WTC11 (cell line): ENCODE measurements around the gene ALDH5A1. TPM values are rescaled to one million over a fixed set of nuclear protein-coding genes. Genes with fewer than 3 reads are reported as not detected.

Experiments used
- ATAC-seq: fragments of 200-7000 bp; cut with Tn5 transposase; 2 replicates; pipeline ENCODE4 v1.10.0; 2021; ENCODE audit warnings: mild to moderate bottlenecking, moderate library complexity
- CTCF ChIA-PET: fragments of 300-600 bp; sonication (Branson Sonifier 250); formaldehyde crosslinking; loops from one replicate; lab custom pipeline; 2021; ENCODE audit warnings: antibody characterized with exemption; lab: Charles Lee
- POLR2A ChIA-PET: fragments of 350-600 bp; sonication (Branson Sonifier 250); formaldehyde crosslinking; loops from one replicate; lab custom pipeline; 2021; ENCODE audit warnings: antibody characterized with exemption; lab: Charles Lee
- DNase-seq: peaks from one replicate; pipeline ENCODE4 v3.0.0; 2021; ENCODE audit warnings: low spot score
- H3K27ac Mint-ChIP-seq: 2 replicates; pipeline ENCODE4 v1.8.0; 2021; ENCODE audit warnings: mixed read lengths
- H3K27me3 Mint-ChIP-seq: 2 replicates; pipeline ENCODE4 v1.8.0; 2021; ENCODE audit warnings: low read depth, mild to moderate bottlenecking, moderate library complexity, mixed read lengths
- H3K36me3 Mint-ChIP-seq: 2 replicates; pipeline ENCODE4 v1.8.0; 2021; ENCODE audit warnings: mixed read lengths
- H3K4me1 Mint-ChIP-seq: 2 replicates; pipeline ENCODE4 v1.8.0; 2022; ENCODE audit warnings: mixed read lengths
- H3K4me3 Mint-ChIP-seq: 2 replicates; pipeline ENCODE4 v1.8.0; 2021; ENCODE audit warnings: mild to moderate bottlenecking, moderate library complexity, mixed read lengths
- H3K9me3 Mint-ChIP-seq: 2 replicates; pipeline ENCODE4 v1.8.0; 2021; ENCODE audit warnings: mixed read lengths
- ATF1 ChIP-seq: sonication (generic); formaldehyde crosslinking; IDR thresholded peaks from 2 replicates; pipeline ENCODE4 v1.8.1; 2023; ENCODE audit warnings: mild to moderate bottlenecking, moderate library complexity, missing genetic modification reagents
- CBFB ChIP-seq: sonication (generic); formaldehyde crosslinking; IDR thresholded peaks from 2 replicates; pipeline ENCODE4 v1.8.1; 2022; ENCODE audit warnings: mild to moderate bottlenecking, low read depth, missing genetic modification reagents
- ETV6 ChIP-seq: sonication (generic); formaldehyde crosslinking; IDR thresholded peaks from 2 replicates; pipeline ENCODE4 v1.8.1; 2022; ENCODE audit warnings: mild to moderate bottlenecking, missing genetic modification reagents
- PRDM15 ChIP-seq: sonication (generic); formaldehyde crosslinking; IDR thresholded peaks from 2 replicates; pipeline ENCODE4 v1.8.0; 2022; ENCODE audit warnings: missing genetic modification reagents
- PREB ChIP-seq: sonication (generic); formaldehyde crosslinking; IDR thresholded peaks from 2 replicates; pipeline ENCODE4 v1.8.1; 2022; ENCODE audit warnings: mild to moderate bottlenecking, missing genetic modification reagents, moderate library complexity, borderline replicate concordance
- SOX15 ChIP-seq: fragments of 250-450 bp; sonication (Bioruptor Pico); IDR thresholded peaks from 2 replicates; pipeline ENCODE4 v1.9.0; 2021; ENCODE audit warnings: mild to moderate bottlenecking
- TEAD4 ChIP-seq: sonication (generic); formaldehyde crosslinking; IDR thresholded peaks from 2 replicates; pipeline ENCODE4 v1.8.0; 2022; ENCODE audit warnings: mild to moderate bottlenecking, missing genetic modification reagents
- ZNF232 ChIP-seq: sonication (generic); formaldehyde crosslinking; IDR thresholded peaks from 2 replicates; pipeline ENCODE4 v1.8.0; 2022; ENCODE audit warnings: mild to moderate bottlenecking, missing genetic modification reagents
- ZNF416 ChIP-seq: fragments of 250-450 bp; sonication (Bioruptor Pico); IDR thresholded peaks from 2 replicates; pipeline ENCODE4 v1.9.0; 2021; ENCODE audit warnings: mild to moderate bottlenecking, inconsistent platforms
- total RNA-seq: library from RNA; stranded (reverse); gene quantifications from 3 replicates; pipeline ENCODE4 v1.2.3, GENCODE V29; 2021
- TF ChIP-seq, protein P1 (sequence below): sonication (generic); formaldehyde crosslinking; IDR thresholded peaks from 2 replicates; pipeline ENCODE4 v1.8.1; 2023; ENCODE audit warnings: mild to moderate bottlenecking, missing genetic modification reagents
- TF ChIP-seq, protein P2 (sequence below): sonication (generic); formaldehyde crosslinking; IDR thresholded peaks from 2 replicates; pipeline ENCODE4 v1.8.0; 2022; ENCODE audit warnings: mild to moderate bottlenecking, missing genetic modification reagents
- TF ChIP-seq, protein P3 (sequence below): sonication (generic); formaldehyde crosslinking; IDR thresholded peaks from 2 replicates; pipeline ENCODE4 v1.8.0; 2023; ENCODE audit warnings: missing genetic modification reagents, mild to moderate bottlenecking, borderline replicate concordance
- TF ChIP-seq, protein P4 (sequence below): sonication (generic); formaldehyde crosslinking; IDR thresholded peaks from 2 replicates; pipeline ENCODE4 v1.8.1; 2022; ENCODE audit warnings: low read depth, missing genetic modification reagents, borderline replicate concordance

ALDH5A1 gene
- total RNA-seq, 1 experiment from 2014 or later: 5.1 TPM

- TF ChIP-seq PREB (CRISPR knock-in tag) (no peak), SOX15 (CRISPR knock-in tag) (no peak), ATF1 (CRISPR knock-in tag) (no peak), TEAD4 (CRISPR knock-in tag) (no peak), CBFB (CRISPR knock-in tag) (no peak)
- TF ChIP-seq, protein P1, sequence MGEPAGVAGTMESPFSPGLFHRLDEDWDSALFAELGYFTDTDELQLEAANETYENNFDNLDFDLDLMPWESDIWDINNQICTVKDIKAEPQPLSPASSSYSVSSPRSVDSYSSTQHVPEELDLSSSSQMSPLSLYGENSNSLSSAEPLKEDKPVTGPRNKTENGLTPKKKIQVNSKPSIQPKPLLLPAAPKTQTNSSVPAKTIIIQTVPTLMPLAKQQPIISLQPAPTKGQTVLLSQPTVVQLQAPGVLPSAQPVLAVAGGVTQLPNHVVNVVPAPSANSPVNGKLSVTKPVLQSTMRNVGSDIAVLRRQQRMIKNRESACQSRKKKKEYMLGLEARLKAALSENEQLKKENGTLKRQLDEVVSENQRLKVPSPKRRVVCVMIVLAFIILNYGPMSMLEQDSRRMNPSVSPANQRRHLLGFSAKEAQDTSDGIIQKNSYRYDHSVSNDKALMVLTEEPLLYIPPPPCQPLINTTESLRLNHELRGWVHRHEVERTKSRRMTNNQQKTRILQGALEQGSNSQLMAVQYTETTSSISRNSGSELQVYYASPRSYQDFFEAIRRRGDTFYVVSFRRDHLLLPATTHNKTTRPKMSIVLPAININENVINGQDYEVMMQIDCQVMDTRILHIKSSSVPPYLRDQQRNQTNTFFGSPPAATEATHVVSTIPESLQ (CRISPR knock-in tag): no peak
- TF ChIP-seq, all 79 proteins: peak for 0
These were observed 22.6 kb upstream of the ALDH5A1 start (continued) for GRCh38 chr6:24472181-24472580.

GRCh38 chr6:24476631-24477030 is 18.1 kb upstream of the ALDH5A1 start:
- DNase-seq (no peak), ATAC-seq (no peak)
- H3K36me3 Mint-ChIP-seq: peaks cover 25% of the 10 kb centered on the region
- H3K4me3 Mint-ChIP-seq: no peak overlapping the region
- POLR2A ChIA-PET: no interaction called here
- CTCF ChIA-PET: interaction anchor here (1.4 kb wide), 1 partner anchor 45 kb away, joined by 4 read pairs; no protein-coding TSS in a partner anchor
- H3K27me3 Mint-ChIP-seq: no peaks in the 10 kb centered on the region
- TF ChIP-seq ETV6 (CRISPR knock-in tag) (no peak), ZNF232 (no peak)
- TF ChIP-seq, protein P2, sequence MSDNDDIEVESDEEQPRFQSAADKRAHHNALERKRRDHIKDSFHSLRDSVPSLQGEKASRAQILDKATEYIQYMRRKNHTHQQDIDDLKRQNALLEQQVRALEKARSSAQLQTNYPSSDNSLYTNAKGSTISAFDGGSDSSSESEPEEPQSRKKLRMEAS (CRISPR knock-in tag): no peak
- H3K4me1 Mint-ChIP-seq: no peaks in the 10 kb centered on the region
- H3K27ac Mint-ChIP-seq: no peak overlapping the region
- peaks cover 22% of the 10 kb centered on the region for H3K9me3 Mint-ChIP-seq

DNA sequence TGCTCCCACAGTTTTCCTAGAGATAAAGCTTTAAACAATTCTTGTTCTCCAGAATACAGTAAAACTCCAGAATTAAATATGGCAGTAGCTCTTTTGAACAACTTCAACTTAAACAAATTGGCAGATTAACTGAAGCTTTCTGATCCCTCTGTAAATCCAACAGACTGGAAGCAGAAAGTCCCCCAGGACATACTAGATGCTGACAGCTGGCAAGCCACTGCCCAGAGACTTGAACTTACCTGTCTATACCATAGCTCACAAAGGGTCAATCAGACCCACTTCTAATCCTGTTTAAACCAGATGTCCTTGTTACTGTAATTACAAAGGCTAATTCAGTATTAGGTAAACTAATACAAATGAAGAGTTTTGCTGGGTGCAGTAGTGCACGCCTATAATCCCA is 17.7 kb upstream of the ALDH5A1 start:
- POLR2A ChIA-PET: no interaction called here
- no peak for TF ChIP-seq ZNF232
- TF ChIP-seq ZNF416 (CRISPR knock-in tag): no peak
- TF ChIP-seq, protein P3, sequence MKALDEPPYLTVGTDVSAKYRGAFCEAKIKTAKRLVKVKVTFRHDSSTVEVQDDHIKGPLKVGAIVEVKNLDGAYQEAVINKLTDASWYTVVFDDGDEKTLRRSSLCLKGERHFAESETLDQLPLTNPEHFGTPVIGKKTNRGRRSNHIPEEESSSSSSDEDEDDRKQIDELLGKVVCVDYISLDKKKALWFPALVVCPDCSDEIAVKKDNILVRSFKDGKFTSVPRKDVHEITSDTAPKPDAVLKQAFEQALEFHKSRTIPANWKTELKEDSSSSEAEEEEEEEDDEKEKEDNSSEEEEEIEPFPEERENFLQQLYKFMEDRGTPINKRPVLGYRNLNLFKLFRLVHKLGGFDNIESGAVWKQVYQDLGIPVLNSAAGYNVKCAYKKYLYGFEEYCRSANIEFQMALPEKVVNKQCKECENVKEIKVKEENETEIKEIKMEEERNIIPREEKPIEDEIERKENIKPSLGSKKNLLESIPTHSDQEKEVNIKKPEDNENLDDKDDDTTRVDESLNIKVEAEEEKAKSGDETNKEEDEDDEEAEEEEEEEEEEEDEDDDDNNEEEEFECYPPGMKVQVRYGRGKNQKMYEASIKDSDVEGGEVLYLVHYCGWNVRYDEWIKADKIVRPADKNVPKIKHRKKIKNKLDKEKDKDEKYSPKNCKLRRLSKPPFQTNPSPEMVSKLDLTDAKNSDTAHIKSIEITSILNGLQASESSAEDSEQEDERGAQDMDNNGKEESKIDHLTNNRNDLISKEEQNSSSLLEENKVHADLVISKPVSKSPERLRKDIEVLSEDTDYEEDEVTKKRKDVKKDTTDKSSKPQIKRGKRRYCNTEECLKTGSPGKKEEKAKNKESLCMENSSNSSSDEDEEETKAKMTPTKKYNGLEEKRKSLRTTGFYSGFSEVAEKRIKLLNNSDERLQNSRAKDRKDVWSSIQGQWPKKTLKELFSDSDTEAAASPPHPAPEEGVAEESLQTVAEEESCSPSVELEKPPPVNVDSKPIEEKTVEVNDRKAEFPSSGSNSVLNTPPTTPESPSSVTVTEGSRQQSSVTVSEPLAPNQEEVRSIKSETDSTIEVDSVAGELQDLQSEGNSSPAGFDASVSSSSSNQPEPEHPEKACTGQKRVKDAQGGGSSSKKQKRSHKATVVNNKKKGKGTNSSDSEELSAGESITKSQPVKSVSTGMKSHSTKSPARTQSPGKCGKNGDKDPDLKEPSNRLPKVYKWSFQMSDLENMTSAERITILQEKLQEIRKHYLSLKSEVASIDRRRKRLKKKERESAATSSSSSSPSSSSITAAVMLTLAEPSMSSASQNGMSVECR (CRISPR knock-in tag): no peak
- TF ChIP-seq, protein P4, sequence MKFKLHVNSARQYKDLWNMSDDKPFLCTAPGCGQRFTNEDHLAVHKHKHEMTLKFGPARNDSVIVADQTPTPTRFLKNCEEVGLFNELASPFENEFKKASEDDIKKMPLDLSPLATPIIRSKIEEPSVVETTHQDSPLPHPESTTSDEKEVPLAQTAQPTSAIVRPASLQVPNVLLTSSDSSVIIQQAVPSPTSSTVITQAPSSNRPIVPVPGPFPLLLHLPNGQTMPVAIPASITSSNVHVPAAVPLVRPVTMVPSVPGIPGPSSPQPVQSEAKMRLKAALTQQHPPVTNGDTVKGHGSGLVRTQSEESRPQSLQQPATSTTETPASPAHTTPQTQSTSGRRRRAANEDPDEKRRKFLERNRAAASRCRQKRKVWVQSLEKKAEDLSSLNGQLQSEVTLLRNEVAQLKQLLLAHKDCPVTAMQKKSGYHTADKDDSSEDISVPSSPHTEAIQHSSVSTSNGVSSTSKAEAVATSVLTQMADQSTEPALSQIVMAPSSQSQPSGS (CRISPR knock-in tag): no peak
- no peak for TF ChIP-seq PRDM15 (CRISPR knock-in tag)
- TF ChIP-seq, all 79 proteins: peak for 0
- Mint-ChIP-seq H3K36me3 (peaks cover 25% of the 10 kb centered on the region), H3K4me1 (no peaks in the 10 kb centered on the region), H3K9me3 (peaks cover 22% of the 10 kb centered on the region), H3K27me3 (no peaks in the 10 kb centered on the region), H3K4me3 (no peak overlapping the region), H3K27ac (no peak overlapping the region)
- DNase-seq (no peak), ATAC-seq (no peak)
- CTCF ChIA-PET: interaction anchor here (1.4 to 1.6 kb wide), 2 partner anchors 17 to 44 kb away, joined by 4 to 8 read pairs; partner anchors contain the start of gene ALDH5A1
